IgD-negative memory B cell (primary cell): ENCODE measurements around the gene CCDC68. TPM values are rescaled to one million over a fixed set of nuclear protein-coding genes. Genes with fewer than 3 reads are reported as not detected.
"Not testable (repeated sequence)": the region's sequence is repeated elsewhere in the genome, so short reads cannot be mapped to it uniquely, and the experiment has no call there.

Experiments
- H3K27ac Mint-ChIP-seq, 3 donors: one replicate each; pipeline ENCODE4 v1.8.0; 2020 to 2022; ENCODE audit warnings: mild to moderate bottlenecking in 3 of 3, mixed read lengths in 3 of 3, moderate library complexity in 1 of 3
- H3K27me3 Mint-ChIP-seq: one replicate; pipeline ENCODE4 v1.8.0; 2021; ENCODE audit warnings: mixed read lengths
- H3K36me3 Mint-ChIP-seq: one replicate; pipeline ENCODE4 v1.8.0; 2020; ENCODE audit warnings: mild to moderate bottlenecking, mixed read lengths
- H3K4me1 Mint-ChIP-seq, 3 donors: one replicate each; pipeline ENCODE4 v1.8.0; 2020 to 2022; ENCODE audit warnings: mixed read lengths in 3 of 3, mild to moderate bottlenecking in 1 of 3
- H3K4me3 Mint-ChIP-seq, 4 donors: one replicate each; pipeline ENCODE4 v1.8.0; 2020 to 2022; ENCODE audit warnings: mild to moderate bottlenecking in 4 of 4, mixed read lengths in 4 of 4, moderate library complexity in 3 of 4
- H3K9me3 Mint-ChIP-seq, 3 donors: one replicate each; pipeline ENCODE4 v1.8.0; 2020 to 2021; ENCODE audit warnings: mixed read lengths in 3 of 3, mild to moderate bottlenecking in 1 of 3
- polyA plus RNA-seq: library from polyadenylated mRNA; unstranded; fragments of 300-500 nt; fragmentation: Illumina TruSeq; gene quantifications from one replicate; pipeline ENCODE4 v1.2.3, GENCODE V29; 2021

CCDC68 gene
- polyA plus RNA-seq, 1 donor from 2014 or later, result not detected

GRCh38 chr18:54855050-54855449 lies 104.2 kb downstream of the CCDC68 start:
- H3K27ac Mint-ChIP-seq, result not testable (repeated sequence)

GRCh38 chr18:54852780-54853675 lies 106.2 kb downstream of the CCDC68 start:
- Mint-ChIP-seq H3K4me1 (no peaks in the 10 kb centered on the region), H3K4me3 (no peak overlapping the region)

More at GRCh38 chr18:54855050-54855449, 104.2 kb downstream of the CCDC68 start:
- H3K9me3 Mint-ChIP-seq, H3K4me3 Mint-ChIP-seq, H3K27me3 Mint-ChIP-seq, H3K36me3 Mint-ChIP-seq, H3K4me1 Mint-ChIP-seq: not testable (repeated sequence)

More at GRCh38 chr18:54852780-54853675, 106.2 kb downstream of the CCDC68 start:
- Mint-ChIP-seq H3K9me3 (no peaks in the 10 kb centered on the region), H3K27me3 (peaks cover 2% of the 10 kb centered on the region), H3K27ac (no peak overlapping the region), H3K36me3 (no peaks in the 10 kb centered on the region)

Other genes starting within 250 kb of the CCDC68 start
- 1.1 TPM for gene RAB27B, start 131.0 kb downstream of the CCDC68 start, polyA plus RNA-seq